Memory B cell (primary cell): ENCODE measurements around the gene WT1.

Source experiments
- ATAC-seq: fragments of 150-1000 bp; cut with Tn5 transposase; 2 replicates; pipeline ENCODE4 v1.10.0; 2021; ENCODE audit warnings: low read depth, mild to moderate bottlenecking, moderate library complexity
- DNase-seq, 2 donors: peaks; one replicate each; pipeline ENCODE4 v3.0.0; 2022; ENCODE audit warnings: low spot score in 2 of 2
- H3K27ac Mint-ChIP-seq: one replicate; pipeline ENCODE4 v1.8.0; 2022; ENCODE audit warnings: mild to moderate bottlenecking, moderate library complexity, mixed read lengths
- H3K27me3 Mint-ChIP-seq: one replicate; pipeline ENCODE4 v1.8.0; 2022; ENCODE audit warnings: mixed read lengths
- H3K36me3 Mint-ChIP-seq: one replicate; pipeline ENCODE4 v1.8.0; 2022; ENCODE audit warnings: mild to moderate bottlenecking, mixed read lengths
- H3K4me1 Mint-ChIP-seq: one replicate; pipeline ENCODE4 v1.8.0; 2022; ENCODE audit warnings: mixed read lengths
- H3K4me3 Mint-ChIP-seq: one replicate; pipeline ENCODE4 v1.8.0; 2022; ENCODE audit warnings: mild to moderate bottlenecking, moderate library complexity, mixed read lengths
- H3K9me3 Mint-ChIP-seq: one replicate; pipeline ENCODE4 v1.8.0; 2022; ENCODE audit warnings: mixed read lengths

The WT1 gene

GRCh38 chr11:32434356-32435151 is 785 bp downstream of the WT1 start:
- Mint-ChIP-seq H3K9me3 (peaks cover 1% of the 10 kb centered on the region), H3K36me3 (peaks cover 2% of the 10 kb centered on the region), H3K4me1 (peaks cover 3% of the 10 kb centered on the region), H3K27ac (no peak overlapping the region), H3K4me3 (no peak overlapping the region), H3K27me3 (peaks cover 31% of the 10 kb centered on the region)
- no peak for DNase-seq
- no peak for ATAC-seq

GRCh38 chr11:32433914-32434355 is 1.4 kb downstream of the WT1 start:
- peaks cover 32% of the 10 kb centered on the region for H3K27me3 Mint-ChIP-seq
- peaks cover 3% of the 10 kb centered on the region for H3K4me1 Mint-ChIP-seq
- no peak overlapping the region for H3K4me3 Mint-ChIP-seq
- peaks cover 1% of the 10 kb centered on the region for H3K9me3 Mint-ChIP-seq
- DNase-seq = no peak
- no peak overlapping the region for H3K27ac Mint-ChIP-seq
- no peak for ATAC-seq
- peaks cover 2% of the 10 kb centered on the region for H3K36me3 Mint-ChIP-seq

GRCh38 chr11:32433101-32433913 is 2.0 kb downstream of the WT1 start:
- peaks cover 31% of the 10 kb centered on the region for H3K27me3 Mint-ChIP-seq
- ATAC-seq = no peak
- no peak overlapping the region for H3K4me3 Mint-ChIP-seq
- no peak for DNase-seq
- H3K36me3 Mint-ChIP-seq = peaks cover 2% of the 10 kb centered on the region
- H3K4me1 Mint-ChIP-seq = peaks cover 3% of the 10 kb centered on the region
- peaks cover 1% of the 10 kb centered on the region for H3K9me3 Mint-ChIP-seq
- no peak overlapping the region for H3K27ac Mint-ChIP-seq

GRCh38 chr11:32432565-32432964 is 2.8 kb downstream of the WT1 start:
- no peak overlapping the region for H3K27ac Mint-ChIP-seq
- H3K4me1 Mint-ChIP-seq = peaks cover 3% of the 10 kb centered on the region
- peaks cover 1% of the 10 kb centered on the region for H3K9me3 Mint-ChIP-seq
- H3K36me3 Mint-ChIP-seq = peaks cover 2% of the 10 kb centered on the region
- ATAC-seq = no peak
- no peak for DNase-seq
- H3K4me3 Mint-ChIP-seq = no peak overlapping the region
- peaks cover 31% of the 10 kb centered on the region for H3K27me3 Mint-ChIP-seq

GRCh38 chr11:32430568-32431381 is 4.6 kb downstream of the WT1 start:
- Mint-ChIP-seq H3K4me1 (peaks cover 2% of the 10 kb centered on the region), H3K36me3 (peaks cover 2% of the 10 kb centered on the region), H3K9me3 (peaks cover 1% of the 10 kb centered on the region), H3K4me3 (no peak overlapping the region), H3K27ac (no peak overlapping the region), H3K27me3 (peaks cover 31% of the 10 kb centered on the region)
- no peak for ATAC-seq
- DNase-seq = no peak

- no peaks in the 10 kb centered on the region for H3K4me1 Mint-ChIP-seq
- no peak for ATAC-seq
- DNase-seq = no peak
- peaks cover 1% of the 10 kb centered on the region for H3K9me3 Mint-ChIP-seq
- H3K27ac Mint-ChIP-seq = no peak overlapping the region
- peaks cover 30% of the 10 kb centered on the region for H3K27me3 Mint-ChIP-seq
- peaks cover 2% of the 10 kb centered on the region for H3K36me3 Mint-ChIP-seq
- no peak overlapping the region for H3K4me3 Mint-ChIP-seq
Observed at GRCh38 chr11:32429477-32429876, 5.9 kb downstream of the WT1 start.

GRCh38 chr11:32428665-32429303 is 6.6 kb downstream of the WT1 start:
- H3K4me1 Mint-ChIP-seq = no peaks in the 10 kb centered on the region
- H3K27me3 Mint-ChIP-seq = peaks cover 30% of the 10 kb centered on the region
- H3K27ac Mint-ChIP-seq = no peak overlapping the region
- ATAC-seq (no peak), DNase-seq (no peak)
- H3K36me3 Mint-ChIP-seq = peaks cover 2% of the 10 kb centered on the region
- peaks cover 1% of the 10 kb centered on the region for H3K9me3 Mint-ChIP-seq
- no peak overlapping the region for H3K4me3 Mint-ChIP-seq

- H3K4me1 Mint-ChIP-seq = no peaks in the 10 kb centered on the region
- ATAC-seq = no peak
- peaks cover 2% of the 10 kb centered on the region for H3K36me3 Mint-ChIP-seq
- peaks cover 26% of the 10 kb centered on the region for H3K27me3 Mint-ChIP-seq
- H3K4me3 Mint-ChIP-seq = no peak overlapping the region
- DNase-seq = no peak
- no peak overlapping the region for H3K27ac Mint-ChIP-seq
- H3K9me3 Mint-ChIP-seq = peaks cover 1% of the 10 kb centered on the region
Observed at GRCh38 chr11:32427935-32428664, 7.2 kb downstream of the WT1 start.

- H3K9me3 Mint-ChIP-seq = peaks cover 1% of the 10 kb centered on the region
- H3K4me1 Mint-ChIP-seq = no peaks in the 10 kb centered on the region
- H3K27ac Mint-ChIP-seq = no peak overlapping the region
- DNase-seq (no peak), ATAC-seq (no peak)
- peaks cover 26% of the 10 kb centered on the region for H3K27me3 Mint-ChIP-seq
- H3K4me3 Mint-ChIP-seq = no peak overlapping the region
- H3K36me3 Mint-ChIP-seq = peaks cover 2% of the 10 kb centered on the region
Observed at GRCh38 chr11:32427616-32427934, 7.8 kb downstream of the WT1 start.

- ATAC-seq (no peak), DNase-seq (no peak)
- peaks cover 1% of the 10 kb centered on the region for H3K9me3 Mint-ChIP-seq
- no peak overlapping the region for H3K4me3 Mint-ChIP-seq
- H3K4me1 Mint-ChIP-seq = no peaks in the 10 kb centered on the region
- H3K27me3 Mint-ChIP-seq = peaks cover 26% of the 10 kb centered on the region
- no peak overlapping the region for H3K27ac Mint-ChIP-seq
- H3K36me3 Mint-ChIP-seq = peaks cover 2% of the 10 kb centered on the region
Observed at GRCh38 chr11:32426819-32427615, 8.3 kb downstream of the WT1 start.

GRCh38 chr11:32426192-32426591 is 9.1 kb downstream of the WT1 start:
- H3K36me3 Mint-ChIP-seq = peaks cover 2% of the 10 kb centered on the region
- ATAC-seq (no peak), DNase-seq (no peak)
- H3K27me3 Mint-ChIP-seq = peaks cover 28% of the 10 kb centered on the region
- H3K27ac Mint-ChIP-seq = no peak overlapping the region
- no peaks in the 10 kb centered on the region for H3K4me1 Mint-ChIP-seq
- H3K4me3 Mint-ChIP-seq = no peak overlapping the region
- H3K9me3 Mint-ChIP-seq = peaks cover 1% of the 10 kb centered on the region

- Mint-ChIP-seq H3K27me3 (peaks cover 27% of the 10 kb centered on the region), H3K9me3 (peaks cover 1% of the 10 kb centered on the region), H3K27ac (no peak overlapping the region)
Observed at GRCh38 chr11:32425761-32426160, 9.6 kb downstream of the WT1 start.

More at GRCh38 chr11:32425761-32426160, 9.6 kb downstream of the WT1 start:
- Mint-ChIP-seq H3K36me3 (peaks cover 2% of the 10 kb centered on the region), H3K4me1 (no peaks in the 10 kb centered on the region), H3K4me3 (no peak overlapping the region)
- ATAC-seq (no peak), DNase-seq (no peak)
